HG02885 (cell line): ENCODE results near the gene BYSL.

Experiments used
- ATAC-seq: cut with Tn5 transposase; IDR thresholded peaks from one replicate; pipeline ENCODE4 v1.9.1; 2021; ENCODE audit warnings: mild to moderate bottlenecking; ENCODE audit not compliant: unreplicated experiment, poor library complexity

Gene BYSL

GRCh38 chr6:41914343-41914742 is 7.0 kb upstream of the BYSL start:
- ATAC-seq: no peak

- no peak for ATAC-seq
Measured at GRCh38 chr6:41914869-41915530, 6.3 kb upstream of the BYSL start.

- no peak for ATAC-seq
Measured at GRCh38 chr6:41917528-41917927, 3.8 kb upstream of the BYSL start.

- ATAC-seq: peak; percentile 11
Measured at GRCh38 chr6:41921712-41921998, 356 bp downstream of the BYSL start.

- ATAC-seq: no peak
Measured at GRCh38 chr6:41922154-41922553, 855 bp downstream of the BYSL start.

GRCh38 chr6:41927253-41927652 is 6.0 kb downstream of the BYSL start:
- no peak for ATAC-seq

GRCh38 chr6:41929924-41930323 is 8.6 kb downstream of the BYSL start:
- ATAC-seq: no peak

GRCh38 chr6:41931792-41932191 is 10.5 kb downstream of the BYSL start:
- ATAC-seq: no peak

GRCh38 chr6:41932378-41932777 is 11.1 kb downstream of the BYSL start:
- ATAC-seq: no peak

- no peak for ATAC-seq
Measured at GRCh38 chr6:41934278-41935192, 13.2 kb downstream of the BYSL start.

- no peak for ATAC-seq
Measured at GRCh38 chr6:41935193-41935574, 13.9 kb downstream of the BYSL start.

GRCh38 chr6:41935685-41936072 is 14.4 kb downstream of the BYSL start:
- ATAC-seq: no peak

- ATAC-seq: peak; percentile 63
Measured at GRCh38 chr6:41936073-41936837, 15.0 kb downstream of the BYSL start.

- ATAC-seq: no peak
Measured at GRCh38 chr6:41937472-41937860, 16.2 kb downstream of the BYSL start.

- no peak for ATAC-seq
Measured at GRCh38 chr6:41937861-41938574, 16.7 kb downstream of the BYSL start.

GRCh38 chr6:41938590-41939175 is 17.4 kb downstream of the BYSL start:
- no peak for ATAC-seq

GRCh38 chr6:41939176-41939847 is 18.0 kb downstream of the BYSL start:
- ATAC-seq: no peak

GRCh38 chr6:41939848-41940758 is 18.8 kb downstream of the BYSL start:
- ATAC-seq: no peak
